A549 treated with AZD2906 at 1 μM for 4 hours (cell line): Measurements from ENCODE around the gene GZMM. TPM values are rescaled to one million over a fixed set of nuclear protein-coding genes. Genes with fewer than 3 reads are reported as not detected.

ENCODE experiments used
- total RNA-seq: library from RNA; stranded (reverse); fragments of 200-300 nt; extraction: Qiagen RNA extraction; gene quantifications from 5 replicates; pipeline ENCODE4 v1.2.3, GENCODE V29; 2022

Gene GZMM
- total RNA-seq, result 0.29 to 0.47 TPM (median 0.32 TPM) in 4 of 5 replicates, not detected in the other

GRCh38 chr19:543910-544608 lies at the start of gene GZMM:
GZMM (plus strand) TSS chr19:544053; CDS start chr19:544072, 19 bp downstream.

GRCh38 chr19:496112-496665 lies 47.7 kb upstream of the GZMM start, which contains the start of gene MADCAM1:
MADCAM1 (plus strand) TSS chr19:496486; CDS start chr19:496500, 14 bp downstream.

GRCh38 chr19:507286-508203 lies 36.3 kb upstream of the GZMM start, which contains the start of gene TPGS1:
TPGS1 (plus strand) TSS chr19:507497; CDS start chr19:507507, 10 bp downstream.

GRCh38 chr19:531753-532560 lies 11.9 kb upstream of the GZMM start, which contains the start of gene CDC34:
CDC34 (plus strand) TSS chr19:531760; CDS start chr19:531932, 172 bp downstream.

GRCh38 chr19:572140-572742 lies 28.4 kb downstream of the GZMM start, which contains the start of gene BSG:
BSG (plus strand) TSS chr19:572596; CDS start chr19:572635, 39 bp downstream.

GRCh38 chr19:589693-590395 lies 46.0 kb downstream of the GZMM start, which contains the start of gene HCN2:
HCN2 (plus strand) TSS chr19:589881; CDS start chr19:589946, 65 bp downstream.

Other genes with a start within 250 kb of the GZMM start
- 14.0 to 20.1 TPM (median 18.9 TPM) in 5 replicates for gene MIER2, start 199.3 kb upstream of the GZMM start, total RNA-seq
- 0.35 to 0.70 TPM (median 0.53 TPM) in 5 replicates for gene C2CD4C, start 134.9 kb upstream of the GZMM start, total RNA-seq
- gene SHC2, start 83.0 kb upstream of the GZMM start, total RNA-seq, result 0.79 to 1.5 TPM (median 0.93 TPM) in 5 replicates
- gene MADCAM1, start 47.6 kb upstream of the GZMM start, total RNA-seq, result 0.15 to 0.45 TPM (median 0.30 TPM) in 5 replicates
- 11.4 to 18.4 TPM (median 17.4 TPM) in 5 replicates for gene TPGS1, start 36.6 kb upstream of the GZMM start, total RNA-seq
- gene CDC34, start 12.3 kb upstream of the GZMM start, total RNA-seq, result 59.1 to 93.2 TPM (median 92.5 TPM) in 5 replicates
- 658 to 742 TPM (median 709 TPM) in 5 replicates for gene BSG, start 28.5 kb downstream of the GZMM start, total RNA-seq
- 26.6 to 37.3 TPM (median 36.3 TPM) in 5 replicates for gene HCN2, start 45.8 kb downstream of the GZMM start, total RNA-seq
- 63.3 to 94.7 TPM (median 88.7 TPM) in 5 replicates for gene POLRMT, start 89.5 kb downstream of the GZMM start, total RNA-seq
- 0.46 to 0.82 TPM (median 0.66 TPM) in 5 replicates for gene FGF22, start 95.8 kb downstream of the GZMM start, total RNA-seq
- gene RNF126, start 119.2 kb downstream of the GZMM start, total RNA-seq, result 54.8 to 75.9 TPM (median 73.1 TPM) in 5 replicates
- 217 to 278 TPM (median 258 TPM) in 5 replicates for gene FSTL3, start 132.3 kb downstream of the GZMM start, total RNA-seq
- 0.17 to 0.18 TPM in 2 of 5 replicates, not detected in the others for gene PRSS57, start 151.4 kb downstream of the GZMM start, total RNA-seq
- 11.4 to 15.5 TPM (median 14.4 TPM) in 5 replicates for gene PALM, start 164.9 kb downstream of the GZMM start, total RNA-seq
- gene MISP, start 207.1 kb downstream of the GZMM start, total RNA-seq, result 67.9 to 84.4 TPM (median 83.1 TPM) in 5 replicates